GM13976 (cell line): ENCODE measurements around the gene PLOD3.
"Not testable (repeated sequence)": the region's sequence is repeated elsewhere in the genome, so short reads cannot be mapped to it uniquely, and the experiment has no call there.

Experiments
- DNase-seq: peaks from one replicate; pipeline ENCODE4 v3.0.0; 2012; ENCODE audit warnings: low spot score
- in situ Hi-C: fragments of 300-500 bp; cut with MboI; formaldehyde crosslinking; loops from one replicate; pipeline ENCODE4 v1.12.0; 2022; ENCODE audit warnings: low sequenced_read_pairs, mixed read lengths, inconsistent platforms; ENCODE audit not compliant: unreplicated experiment
- TF ChIP-seq, protein P1 (sequence below): IDR thresholded peaks from 2 replicates; pipeline ENCODE4 v1.5.1; 2012; ENCODE audit warnings: borderline replicate concordance, mild to moderate bottlenecking; ENCODE audit not compliant: insufficient read depth; ENCODE audit errors: extremely low read depth, missing control alignments, control extremely low read depth

Gene PLOD3, protein sequence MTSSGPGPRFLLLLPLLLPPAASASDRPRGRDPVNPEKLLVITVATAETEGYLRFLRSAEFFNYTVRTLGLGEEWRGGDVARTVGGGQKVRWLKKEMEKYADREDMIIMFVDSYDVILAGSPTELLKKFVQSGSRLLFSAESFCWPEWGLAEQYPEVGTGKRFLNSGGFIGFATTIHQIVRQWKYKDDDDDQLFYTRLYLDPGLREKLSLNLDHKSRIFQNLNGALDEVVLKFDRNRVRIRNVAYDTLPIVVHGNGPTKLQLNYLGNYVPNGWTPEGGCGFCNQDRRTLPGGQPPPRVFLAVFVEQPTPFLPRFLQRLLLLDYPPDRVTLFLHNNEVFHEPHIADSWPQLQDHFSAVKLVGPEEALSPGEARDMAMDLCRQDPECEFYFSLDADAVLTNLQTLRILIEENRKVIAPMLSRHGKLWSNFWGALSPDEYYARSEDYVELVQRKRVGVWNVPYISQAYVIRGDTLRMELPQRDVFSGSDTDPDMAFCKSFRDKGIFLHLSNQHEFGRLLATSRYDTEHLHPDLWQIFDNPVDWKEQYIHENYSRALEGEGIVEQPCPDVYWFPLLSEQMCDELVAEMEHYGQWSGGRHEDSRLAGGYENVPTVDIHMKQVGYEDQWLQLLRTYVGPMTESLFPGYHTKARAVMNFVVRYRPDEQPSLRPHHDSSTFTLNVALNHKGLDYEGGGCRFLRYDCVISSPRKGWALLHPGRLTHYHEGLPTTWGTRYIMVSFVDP

DNA sequence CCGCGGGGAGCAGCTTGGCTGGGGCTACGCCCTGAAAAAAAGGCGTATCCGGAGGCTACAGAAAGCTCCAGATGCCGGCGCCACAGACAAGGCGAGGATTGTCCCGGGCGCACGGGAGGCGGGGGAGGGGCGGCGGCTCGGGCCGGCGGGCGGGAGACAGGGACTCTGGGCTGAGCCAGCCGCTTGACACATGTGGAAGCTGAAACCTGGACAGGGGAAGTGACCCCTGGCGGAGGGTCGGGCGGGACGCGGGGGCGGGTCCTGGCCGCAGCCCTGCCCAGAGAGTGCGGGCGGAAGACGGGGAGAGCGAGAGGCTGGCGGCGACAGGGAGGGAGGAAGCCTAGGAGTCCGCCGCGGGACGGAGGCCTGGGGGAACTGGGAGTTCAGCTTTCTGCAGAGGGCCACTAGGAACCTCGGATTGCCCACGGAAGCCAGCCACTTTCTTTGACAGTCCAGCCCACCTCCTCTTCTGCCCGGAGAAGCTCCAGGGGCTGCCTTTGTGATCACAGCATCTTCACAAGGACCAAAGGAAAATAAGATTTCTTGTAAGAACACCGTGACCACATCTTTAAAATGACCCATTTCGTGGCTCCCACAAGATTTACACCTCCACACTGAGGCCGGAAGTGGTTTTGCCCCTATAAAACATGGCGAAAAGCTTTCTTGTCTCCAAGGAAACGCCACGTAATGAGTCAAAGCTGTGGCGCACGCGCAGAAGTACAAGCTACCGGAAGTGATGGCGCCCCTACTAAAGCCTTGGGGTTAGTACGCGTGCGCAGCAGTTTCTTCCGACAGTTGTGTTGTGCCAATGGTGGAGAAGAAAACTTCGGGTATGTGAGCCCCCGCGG lies at the start of gene PLOD3, which contains the start of gene ZNHIT1:
Gene PLOD3, minus strand, starts transcription at position 194 of the 848 bp plus-strand sequence. CDS start 307 bp downstream, outside the sequence.
Gene ZNHIT1, plus strand, starts transcription at position 778 of the 848 bp plus-strand sequence. Its CDS starts 31 bp downstream, at position 809.
- in situ Hi-C loops: no loop called here
- peak; percentile 99 for DNase-seq
- TF ChIP-seq, protein P1, sequence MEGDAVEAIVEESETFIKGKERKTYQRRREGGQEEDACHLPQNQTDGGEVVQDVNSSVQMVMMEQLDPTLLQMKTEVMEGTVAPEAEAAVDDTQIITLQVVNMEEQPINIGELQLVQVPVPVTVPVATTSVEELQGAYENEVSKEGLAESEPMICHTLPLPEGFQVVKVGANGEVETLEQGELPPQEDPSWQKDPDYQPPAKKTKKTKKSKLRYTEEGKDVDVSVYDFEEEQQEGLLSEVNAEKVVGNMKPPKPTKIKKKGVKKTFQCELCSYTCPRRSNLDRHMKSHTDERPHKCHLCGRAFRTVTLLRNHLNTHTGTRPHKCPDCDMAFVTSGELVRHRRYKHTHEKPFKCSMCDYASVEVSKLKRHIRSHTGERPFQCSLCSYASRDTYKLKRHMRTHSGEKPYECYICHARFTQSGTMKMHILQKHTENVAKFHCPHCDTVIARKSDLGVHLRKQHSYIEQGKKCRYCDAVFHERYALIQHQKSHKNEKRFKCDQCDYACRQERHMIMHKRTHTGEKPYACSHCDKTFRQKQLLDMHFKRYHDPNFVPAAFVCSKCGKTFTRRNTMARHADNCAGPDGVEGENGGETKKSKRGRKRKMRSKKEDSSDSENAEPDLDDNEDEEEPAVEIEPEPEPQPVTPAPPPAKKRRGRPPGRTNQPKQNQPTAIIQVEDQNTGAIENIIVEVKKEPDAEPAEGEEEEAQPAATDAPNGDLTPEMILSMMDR: no peak

DNA sequence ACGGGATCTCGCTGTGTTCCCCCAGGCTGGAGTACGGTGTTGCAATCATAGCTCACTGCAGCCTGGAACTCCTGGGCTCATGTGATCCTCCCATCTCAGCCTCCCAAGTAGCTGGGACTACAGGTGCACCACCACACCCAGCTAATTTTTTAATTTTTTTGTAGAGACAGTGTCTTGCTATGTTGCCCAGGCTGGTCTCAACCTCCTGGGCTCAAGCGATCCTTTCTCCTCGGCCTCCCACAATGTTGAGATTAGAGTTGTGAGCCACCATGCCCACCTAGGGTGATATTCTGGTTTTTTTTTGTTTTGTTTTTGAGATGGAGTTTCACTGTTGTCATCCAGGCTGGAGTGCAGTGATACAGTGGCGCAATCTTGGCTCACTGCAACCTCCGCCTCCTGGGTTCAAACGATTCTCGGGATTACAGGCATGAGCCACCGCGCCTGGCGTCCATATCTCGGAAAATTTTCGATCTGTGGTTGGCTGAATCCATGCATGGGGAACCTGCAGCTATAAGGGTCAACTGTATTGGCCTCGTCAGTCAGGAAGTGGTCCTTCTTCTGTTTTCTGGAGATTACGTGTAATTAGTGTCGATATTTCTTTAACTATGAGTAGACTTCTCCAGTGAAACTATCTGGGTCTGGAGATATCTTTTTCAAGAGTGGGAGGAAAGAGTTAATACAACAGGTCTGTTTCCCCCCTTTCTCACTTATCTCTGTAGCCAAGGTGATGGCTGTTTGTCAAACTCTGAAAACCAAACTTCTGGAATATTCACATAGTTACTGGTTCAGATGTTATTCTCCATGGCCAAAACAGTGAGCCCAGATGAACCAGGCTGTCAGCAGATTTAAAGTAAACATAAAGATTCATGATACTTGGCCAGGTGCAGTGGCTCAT lies 48.5 kb upstream of the PLOD3 start:
- DNase-seq: no peak
- in situ Hi-C loops: no loop called here
- TF ChIP-seq, protein P1: no peak

DNA sequence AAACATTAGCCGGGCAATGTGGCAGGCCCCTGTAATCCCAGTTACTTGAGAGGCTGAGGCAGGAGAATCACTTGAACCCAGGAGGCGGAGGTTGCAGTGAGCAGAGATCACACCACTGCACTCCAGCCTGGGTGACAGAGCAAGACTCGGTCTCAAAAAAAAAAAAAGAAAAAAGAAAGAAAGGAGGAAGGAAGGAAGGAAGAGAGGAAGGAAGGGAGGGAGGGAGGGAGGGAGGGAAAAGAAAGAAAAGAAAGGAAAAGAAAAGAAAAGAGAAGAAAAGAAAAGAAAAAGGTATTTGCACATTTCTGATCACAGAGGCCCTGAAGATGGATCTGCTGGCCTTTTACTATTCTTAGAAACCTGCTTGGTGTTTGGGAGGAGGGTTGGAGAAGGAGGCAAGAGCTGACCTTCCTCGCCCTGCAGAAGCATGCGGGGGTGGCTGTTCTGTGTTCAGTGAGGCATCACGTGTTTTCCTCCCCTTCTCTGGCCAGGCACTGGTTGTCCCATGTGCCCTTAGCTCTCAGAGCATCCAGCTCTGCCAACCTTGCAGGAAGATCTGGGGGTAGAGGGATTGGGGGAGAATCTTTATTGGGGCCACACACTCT lies 46.8 kb upstream of the PLOD3 start:
- DNase-seq: not testable (repeated sequence)

DNA sequence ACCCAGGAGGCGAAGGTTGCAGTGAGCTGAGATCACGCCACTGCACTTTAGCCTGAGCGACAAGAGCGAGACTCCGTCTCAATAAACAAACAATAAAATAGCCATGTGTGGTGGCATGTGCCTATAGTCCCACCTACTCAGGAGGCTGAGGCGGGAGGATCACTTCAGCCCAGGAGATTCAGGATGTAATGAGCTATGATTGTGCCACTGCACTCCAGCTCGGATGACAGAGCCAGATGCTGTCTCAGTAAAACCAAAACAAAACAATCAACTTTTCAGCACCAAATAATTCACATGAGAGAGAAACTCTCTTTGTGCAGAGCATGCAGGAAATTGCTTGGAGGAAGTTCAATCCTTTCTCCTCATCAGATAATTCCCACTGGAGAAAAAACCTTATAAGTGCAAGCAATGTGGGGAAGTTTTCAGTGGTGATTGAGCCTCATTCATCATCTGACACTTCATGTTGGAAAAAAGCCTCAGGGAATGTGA lies 40.9 kb upstream of the PLOD3 start:
- in situ Hi-C loops: no loop called here
- TF ChIP-seq, protein P1: no peak
- DNase-seq: no peak

More for the DNA sequence above, 46.8 kb upstream of the PLOD3 start:
- in situ Hi-C loops: not testable (repeated sequence)

DNA sequence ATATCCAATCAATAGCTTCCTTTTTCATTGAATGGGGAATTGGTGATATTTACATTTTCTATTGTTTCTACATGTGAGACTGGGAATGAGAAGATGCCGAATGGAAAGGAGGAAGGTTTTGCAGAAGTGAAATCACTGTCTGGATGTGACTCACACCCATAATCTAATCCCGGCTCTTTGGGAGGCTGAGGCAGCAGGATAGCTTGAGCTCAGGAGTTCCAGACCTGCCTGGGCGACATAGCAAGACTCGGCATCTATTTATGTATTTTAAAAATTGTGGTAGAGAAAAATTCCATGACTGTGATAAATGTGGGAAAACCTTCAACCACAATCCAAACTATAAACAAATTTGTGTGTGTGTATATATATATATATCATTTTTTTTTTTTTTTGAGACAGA lies 38.4 kb upstream of the PLOD3 start:
- TF ChIP-seq, protein P1: no peak
- no peak for DNase-seq
- in situ Hi-C loops: no loop called here

DNA sequence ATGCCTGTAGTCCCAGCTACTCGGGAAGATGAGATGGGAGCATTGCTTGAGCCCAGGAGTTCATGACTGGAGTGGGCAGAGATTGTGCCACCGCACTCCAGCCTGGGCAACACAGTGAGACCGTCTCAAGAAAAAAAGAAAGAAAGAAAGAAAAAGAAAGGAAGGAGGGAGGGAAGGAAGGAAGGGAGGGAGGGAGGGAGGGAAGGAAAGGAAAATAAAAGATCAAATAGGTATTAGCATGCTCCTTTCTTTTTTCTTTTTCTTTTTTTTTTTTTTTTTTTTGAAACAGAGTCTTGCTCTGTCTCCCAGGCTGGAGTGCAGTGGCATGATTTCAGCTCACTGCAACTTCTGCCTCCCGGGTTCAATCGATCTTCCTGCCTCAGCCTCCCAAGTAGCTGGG lies 35.8 kb upstream of the PLOD3 start:
- DNase-seq, in situ Hi-C loops: not testable (repeated sequence)
